ENCODE measurements around the gene ZNF543.

Gene ZNF543

DNA sequence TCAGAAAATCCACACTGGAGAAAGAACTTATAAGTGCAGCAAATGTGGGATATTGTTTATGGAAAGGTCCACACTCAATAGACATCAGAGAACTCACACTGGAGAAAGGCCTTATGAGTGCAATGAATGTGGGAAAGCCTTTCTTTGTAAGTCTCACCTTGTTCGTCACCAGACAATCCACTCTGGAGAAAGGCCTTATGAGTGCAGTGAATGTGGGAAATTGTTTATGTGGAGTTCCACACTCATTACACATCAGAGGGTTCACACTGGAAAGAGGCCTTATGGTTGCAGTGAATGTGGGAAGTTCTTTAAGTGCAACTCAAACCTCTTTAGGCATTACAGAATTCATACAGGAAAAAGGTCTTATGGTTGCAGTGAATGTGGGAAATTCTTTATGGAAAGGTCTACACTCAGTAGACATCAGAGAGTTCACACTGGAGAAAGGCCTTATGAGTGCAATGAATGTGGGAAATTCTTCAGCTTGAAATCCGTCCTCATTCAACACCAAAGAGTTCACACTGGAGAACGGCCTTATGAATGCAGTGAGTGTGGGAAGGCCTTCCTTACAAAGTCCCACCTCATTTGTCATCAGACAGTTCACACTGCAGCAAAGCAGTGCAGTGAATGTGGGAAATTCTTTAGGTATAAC is 57.4 kb downstream of the ZNF543 start:
- TF ChIP-seq, protein P1, sequence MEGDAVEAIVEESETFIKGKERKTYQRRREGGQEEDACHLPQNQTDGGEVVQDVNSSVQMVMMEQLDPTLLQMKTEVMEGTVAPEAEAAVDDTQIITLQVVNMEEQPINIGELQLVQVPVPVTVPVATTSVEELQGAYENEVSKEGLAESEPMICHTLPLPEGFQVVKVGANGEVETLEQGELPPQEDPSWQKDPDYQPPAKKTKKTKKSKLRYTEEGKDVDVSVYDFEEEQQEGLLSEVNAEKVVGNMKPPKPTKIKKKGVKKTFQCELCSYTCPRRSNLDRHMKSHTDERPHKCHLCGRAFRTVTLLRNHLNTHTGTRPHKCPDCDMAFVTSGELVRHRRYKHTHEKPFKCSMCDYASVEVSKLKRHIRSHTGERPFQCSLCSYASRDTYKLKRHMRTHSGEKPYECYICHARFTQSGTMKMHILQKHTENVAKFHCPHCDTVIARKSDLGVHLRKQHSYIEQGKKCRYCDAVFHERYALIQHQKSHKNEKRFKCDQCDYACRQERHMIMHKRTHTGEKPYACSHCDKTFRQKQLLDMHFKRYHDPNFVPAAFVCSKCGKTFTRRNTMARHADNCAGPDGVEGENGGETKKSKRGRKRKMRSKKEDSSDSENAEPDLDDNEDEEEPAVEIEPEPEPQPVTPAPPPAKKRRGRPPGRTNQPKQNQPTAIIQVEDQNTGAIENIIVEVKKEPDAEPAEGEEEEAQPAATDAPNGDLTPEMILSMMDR (conservative IDR thresholded peaks at IDR 0.05; ENCODE audit: low read depth, low read length), result no peak
- no peak for DNase-seq (ENCODE audit: low read depth)
- H3K4me3 ChIP-seq (ENCODE audit: low read depth, low read length), result no peak overlapping the region
